COLO668 (cell line): Measurements from ENCODE around the gene LSM12.
A peak's percentile ranks its signal among the peaks of the same experiment; 100 is the strongest.
"Not testable (repeated sequence)": the region's sequence is repeated elsewhere in the genome, so short reads cannot be mapped to it uniquely, and the experiment has no call there.

ENCODE experiments used
- DNase-seq: peaks from one replicate; lab custom pipeline; 2025; ENCODE audit not compliant: unreplicated experiment; lab: John Stamatoyannopoulos, UW

LSM12 gene

DNA sequence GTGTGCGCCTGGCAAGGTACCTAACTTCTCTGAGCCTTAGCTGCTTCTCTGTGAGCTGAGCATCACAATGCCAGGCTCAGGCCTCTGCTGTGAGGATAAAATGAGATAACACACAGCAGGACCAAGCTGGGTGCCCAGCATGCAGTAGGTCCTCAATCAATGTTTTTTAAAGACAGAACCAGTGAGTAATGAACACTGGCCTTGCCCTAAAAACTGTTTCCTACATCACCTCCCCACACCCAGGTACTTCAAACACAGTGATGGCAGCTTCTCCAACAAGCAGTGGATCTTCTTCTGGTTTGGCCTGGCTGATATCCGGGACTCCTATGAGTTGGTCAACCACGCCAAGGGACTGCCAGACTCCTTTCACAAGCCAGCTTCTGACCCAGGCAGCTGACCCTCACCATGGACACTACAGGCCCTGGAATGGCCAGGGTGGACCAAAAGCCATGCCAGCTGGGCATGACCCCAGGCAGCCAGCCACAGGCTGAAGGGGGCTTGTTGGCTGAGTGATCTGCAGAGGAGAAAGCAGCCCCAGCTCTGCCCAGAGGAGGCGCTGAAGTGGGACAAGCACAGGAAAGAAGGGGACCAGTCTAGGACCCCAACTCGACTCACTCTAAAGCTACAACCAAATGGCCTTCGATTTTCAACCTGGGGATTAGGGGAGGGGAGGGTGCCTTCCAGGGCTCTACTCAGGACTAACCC, 58.1 kb downstream of the LSM12 start:
- no peak for DNase-seq

DNA sequence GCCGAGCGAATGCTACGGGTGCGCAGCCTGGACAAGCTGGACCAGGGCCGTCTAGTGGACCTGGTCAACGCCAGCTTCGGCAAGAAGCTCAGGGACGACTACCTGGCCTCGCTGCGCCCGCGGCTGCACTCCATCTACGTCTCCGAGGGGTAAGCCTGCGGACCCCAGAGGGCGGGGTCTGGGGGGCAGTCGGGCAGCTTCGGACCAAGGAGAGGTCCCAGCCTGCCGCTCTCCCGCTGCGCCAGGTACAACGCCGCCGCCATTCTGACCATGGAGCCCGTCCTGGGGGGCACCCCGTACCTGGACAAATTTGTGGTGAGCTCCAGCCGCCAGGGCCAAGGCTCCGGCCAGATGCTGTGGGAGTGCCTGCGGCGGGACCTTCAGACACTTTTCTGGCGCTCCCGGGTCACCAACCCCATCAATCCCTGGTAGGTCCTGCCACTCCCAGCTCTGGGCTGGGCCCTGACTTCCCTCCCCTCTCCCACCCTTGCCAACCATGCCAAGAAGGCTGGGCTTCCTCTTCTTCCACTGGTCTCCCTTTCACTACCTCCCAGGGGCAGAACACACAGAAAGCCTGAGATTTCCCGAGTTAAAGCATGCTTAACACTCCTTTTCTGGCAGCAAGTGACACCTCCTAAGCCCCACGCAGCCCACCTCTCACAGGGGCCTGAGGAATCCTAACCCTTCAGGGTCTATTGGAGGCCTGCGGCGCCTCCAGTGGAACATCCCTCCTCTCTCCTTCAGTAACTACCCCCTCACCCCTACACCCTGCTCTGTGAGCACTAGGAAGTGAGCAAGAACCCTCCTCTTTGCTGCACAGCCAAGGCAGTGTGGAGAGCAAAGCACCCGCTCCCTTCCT, 58.9 kb downstream of the LSM12 start:
- no peak for DNase-seq

GRCh38 chr17:44006598-44007345, 59.7 kb downstream of the LSM12 start:
- peak; percentile 75 for DNase-seq

DNA sequence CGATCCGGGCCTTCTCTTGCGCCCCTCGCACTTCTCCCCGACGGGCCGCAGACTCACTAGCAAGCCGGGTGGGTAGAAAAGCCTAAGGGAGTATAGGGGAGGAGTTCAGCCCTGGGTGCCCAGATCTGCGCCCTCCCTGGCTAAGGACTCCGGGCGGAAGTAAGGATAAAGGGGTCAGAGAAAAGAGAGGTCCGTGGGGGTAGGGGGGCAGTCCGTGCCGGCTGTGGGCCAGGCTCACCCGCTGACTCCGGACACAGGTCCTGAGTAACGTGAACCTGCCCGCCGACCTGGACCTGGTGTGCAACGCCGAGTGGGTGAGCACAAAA, 60.2 kb downstream of the LSM12 start:
- no peak for DNase-seq

DNA sequence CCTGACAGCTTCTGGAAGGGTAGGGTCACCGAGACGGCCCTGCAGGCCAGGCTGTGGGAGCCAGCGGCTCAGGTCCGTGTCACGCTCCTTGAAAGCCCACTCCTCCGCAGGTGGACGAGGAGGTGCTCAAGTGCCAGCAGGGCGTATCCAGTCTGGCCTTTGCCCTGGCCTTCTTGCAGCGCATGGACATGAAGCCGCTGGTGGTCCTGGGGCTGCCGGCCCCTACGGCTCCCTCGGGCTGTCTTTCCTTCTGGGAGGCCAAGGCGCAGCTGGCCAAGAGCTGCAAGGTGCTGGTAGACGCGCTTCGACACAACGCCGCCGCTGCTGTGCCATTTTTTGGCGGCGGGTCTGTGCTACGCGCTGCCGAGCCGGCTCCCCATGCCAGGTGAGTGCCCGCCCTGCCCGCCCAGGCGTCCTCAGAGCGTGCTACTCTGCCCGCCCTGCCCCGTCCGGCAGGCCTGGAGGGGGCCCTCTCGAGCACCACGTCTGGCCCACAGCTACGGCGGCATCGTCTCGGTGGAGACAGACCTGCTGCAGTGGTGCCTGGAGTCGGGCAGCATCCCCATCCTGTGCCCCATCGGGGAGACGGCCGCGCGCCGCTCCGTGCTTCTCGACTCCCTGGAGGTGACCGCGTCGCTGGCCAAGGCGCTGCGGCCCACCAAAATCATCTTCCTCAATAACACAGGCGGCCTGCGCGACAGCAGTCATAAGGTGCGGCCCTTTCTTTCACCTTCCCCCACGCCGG, 60.8 kb downstream of the LSM12 start:
- DNase-seq: peak; percentile 66

GRCh38 chr17:44004761-44005526, 61.5 kb downstream of the LSM12 start:
- DNase-seq: peak; percentile 53

DNA sequence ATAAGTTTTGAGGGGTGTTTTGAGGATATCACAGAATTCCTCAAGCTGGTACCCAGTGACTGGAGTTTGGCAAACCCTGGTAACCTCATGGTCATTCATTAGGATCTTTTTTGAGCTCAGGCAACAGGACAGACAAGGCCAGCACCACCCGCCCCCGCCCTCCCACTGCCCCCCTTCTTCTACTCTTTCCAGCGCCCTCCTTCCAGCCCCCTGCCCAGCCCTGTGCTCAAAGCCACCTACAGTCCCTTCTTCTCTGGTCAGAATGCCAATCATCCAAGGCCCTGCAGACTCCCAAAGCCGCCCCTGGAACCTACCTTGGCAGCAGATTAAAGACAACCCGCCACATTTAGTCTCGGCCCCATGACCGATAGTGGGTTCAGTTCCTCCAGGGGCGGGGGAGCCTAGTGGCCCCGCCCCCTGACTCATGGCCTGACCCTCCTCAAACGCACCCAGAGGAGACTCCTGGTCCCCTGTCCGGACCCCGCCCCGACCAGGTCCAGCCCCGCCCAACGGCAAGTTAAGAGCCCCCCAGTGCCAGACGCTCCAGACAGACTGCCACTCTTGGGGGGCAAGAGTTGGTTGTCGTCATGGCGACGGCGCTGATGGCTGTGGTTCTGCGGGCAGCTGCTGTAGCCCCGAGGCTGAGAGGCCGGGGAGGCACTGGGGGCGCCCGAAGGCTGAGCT, 62.3 kb downstream of the LSM12 start, which contains the start of gene NAGS:
Gene NAGS, plus strand, starts transcription at position 546 of the 684 bp plus-strand sequence. Its CDS starts 42 bp downstream, at position 588.
- peak; percentile 31 for DNase-seq

DNA sequence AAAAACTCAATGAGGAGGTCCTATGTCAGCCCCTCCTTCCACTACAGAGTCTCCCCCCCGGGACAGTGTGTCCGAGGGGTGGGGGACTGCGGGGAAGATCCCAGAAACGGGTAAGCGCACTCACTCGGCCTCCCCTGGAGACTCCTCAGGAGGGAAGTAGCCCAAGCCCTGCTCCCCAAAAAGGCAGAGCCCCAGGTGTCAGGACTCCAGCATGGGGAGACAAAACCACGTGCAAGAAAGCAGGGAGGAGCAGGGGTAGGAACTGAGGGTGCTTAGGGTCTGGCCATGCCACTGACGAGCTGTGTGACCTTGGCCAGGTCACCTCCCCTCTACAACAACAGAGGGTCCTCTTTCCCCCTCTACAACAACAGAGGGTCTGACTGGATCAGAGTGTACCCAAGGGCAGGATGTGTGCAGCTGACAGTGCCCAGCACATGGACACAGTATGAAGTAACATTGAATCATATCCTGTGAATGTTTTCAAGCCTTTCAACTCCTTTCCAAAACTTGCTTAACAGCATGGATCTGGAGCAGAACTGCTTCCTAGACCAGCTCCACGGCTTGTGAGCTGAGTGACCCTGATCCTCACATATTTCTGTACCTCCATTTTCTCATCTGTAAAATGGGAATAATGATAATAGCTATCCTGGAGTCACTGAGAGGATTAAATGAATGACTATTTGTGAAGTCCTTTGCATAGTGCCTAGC, 64.2 kb downstream of the LSM12 start:
- DNase-seq: no peak

DNA sequence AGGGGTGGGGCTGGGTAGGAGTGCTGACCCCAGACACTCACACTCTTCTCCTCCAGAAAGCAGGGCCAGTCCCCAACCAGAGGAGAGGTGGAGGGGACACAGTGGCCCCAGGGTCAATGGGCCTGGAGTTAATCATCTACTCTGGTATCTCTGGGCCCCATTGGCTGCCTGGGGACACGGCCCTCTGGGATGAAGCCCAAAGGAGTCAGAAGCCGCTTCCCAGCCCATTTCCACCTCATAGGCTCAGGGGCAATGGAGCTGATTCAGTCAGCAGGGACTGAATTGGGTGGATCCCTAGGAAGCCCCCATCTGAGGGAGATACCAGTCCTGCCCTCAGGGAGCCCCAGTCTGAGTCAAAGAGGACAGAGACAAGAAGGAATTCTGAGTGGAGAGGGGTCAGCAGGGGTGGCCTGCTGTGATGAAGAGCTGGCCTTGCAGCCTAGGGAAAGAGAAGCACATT, 65.0 kb downstream of the LSM12 start:
- no peak for DNase-seq

DNA sequence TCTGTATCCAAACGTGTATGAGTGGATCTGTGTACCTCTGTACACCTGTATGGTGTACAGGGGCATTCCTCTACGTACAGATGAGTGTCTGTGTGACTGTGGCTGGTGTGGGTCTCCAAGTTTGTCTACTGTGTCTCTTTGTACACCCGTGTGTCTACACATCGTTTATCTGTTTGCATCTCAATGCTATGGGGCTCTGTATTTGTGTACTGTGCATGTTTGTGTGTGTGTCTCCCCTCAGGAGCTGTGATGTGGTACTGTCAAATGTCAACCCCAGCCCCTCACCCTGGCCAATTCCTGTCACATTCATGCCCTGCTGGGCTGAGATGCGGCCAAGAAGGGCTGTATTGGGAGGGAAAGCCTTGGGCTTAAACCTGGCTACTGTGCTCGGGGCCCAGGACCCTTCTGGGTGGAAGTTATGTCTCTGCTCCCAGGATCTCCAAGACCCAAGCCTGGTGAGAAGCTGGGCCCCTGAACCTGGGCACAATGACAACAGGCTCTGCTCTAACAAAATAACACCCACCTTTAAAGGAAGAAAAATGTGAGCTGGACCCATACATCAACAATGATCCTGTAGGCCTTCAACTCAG, 65.5 kb downstream of the LSM12 start:
- no peak for DNase-seq

GRCh38 chr17:44000141-44000860, 66.2 kb downstream of the LSM12 start:
- DNase-seq: no peak

DNA sequence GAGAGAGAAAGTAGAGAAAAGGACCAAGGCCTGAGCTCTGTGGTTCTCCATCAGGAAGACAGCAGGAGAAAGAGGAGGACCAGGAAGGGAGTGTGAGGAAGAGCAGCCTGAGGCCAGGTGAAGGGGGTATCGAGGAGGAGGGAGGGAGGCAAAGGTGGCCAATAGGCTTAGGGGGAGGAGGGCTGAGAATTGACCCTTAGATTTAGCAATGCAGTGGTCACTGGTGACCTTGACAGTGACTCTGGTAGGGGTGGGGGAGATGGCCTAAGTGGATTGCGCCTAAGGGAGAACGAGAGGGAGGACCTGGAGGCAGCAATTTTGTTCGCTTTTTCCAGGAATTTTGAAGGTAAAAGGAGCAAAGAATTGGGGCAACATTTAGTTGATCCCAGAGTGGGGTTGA, 67.4 kb downstream of the LSM12 start:
- no peak for DNase-seq

- DNase-seq: no peak
These were observed 67.9 kb downstream of the LSM12 start for GRCh38 chr17:43998552-43998951.

- not testable (repeated sequence) for DNase-seq
These were observed 69.3 kb downstream of the LSM12 start for GRCh38 chr17:43997180-43997579.

DNA sequence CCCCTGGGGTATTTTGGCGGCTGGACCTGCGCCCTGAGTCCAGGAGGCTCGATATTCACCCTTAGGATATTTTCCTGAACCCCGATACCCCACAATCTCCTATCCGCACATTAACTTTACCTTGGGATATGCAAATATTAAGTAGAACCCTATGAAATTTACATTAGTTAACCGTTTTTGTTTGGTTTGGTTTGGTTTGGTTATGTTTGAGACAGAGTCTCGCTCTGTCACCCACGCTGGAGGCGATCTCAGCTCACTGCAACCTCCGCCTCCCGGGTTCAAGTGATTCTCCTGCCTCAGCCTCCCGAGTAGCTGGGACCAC, 71.4 kb downstream of the LSM12 start:
- DNase-seq: no peak

GRCh38 chr17:43994272-43995149, 72.0 kb downstream of the LSM12 start:
- DNase-seq: peak; percentile 24

GRCh38 chr17:43992641-43993040, 73.8 kb downstream of the LSM12 start:
- DNase-seq: no peak
